ENCODE data around the gene DENND1B.

DENND1B gene

DNA sequence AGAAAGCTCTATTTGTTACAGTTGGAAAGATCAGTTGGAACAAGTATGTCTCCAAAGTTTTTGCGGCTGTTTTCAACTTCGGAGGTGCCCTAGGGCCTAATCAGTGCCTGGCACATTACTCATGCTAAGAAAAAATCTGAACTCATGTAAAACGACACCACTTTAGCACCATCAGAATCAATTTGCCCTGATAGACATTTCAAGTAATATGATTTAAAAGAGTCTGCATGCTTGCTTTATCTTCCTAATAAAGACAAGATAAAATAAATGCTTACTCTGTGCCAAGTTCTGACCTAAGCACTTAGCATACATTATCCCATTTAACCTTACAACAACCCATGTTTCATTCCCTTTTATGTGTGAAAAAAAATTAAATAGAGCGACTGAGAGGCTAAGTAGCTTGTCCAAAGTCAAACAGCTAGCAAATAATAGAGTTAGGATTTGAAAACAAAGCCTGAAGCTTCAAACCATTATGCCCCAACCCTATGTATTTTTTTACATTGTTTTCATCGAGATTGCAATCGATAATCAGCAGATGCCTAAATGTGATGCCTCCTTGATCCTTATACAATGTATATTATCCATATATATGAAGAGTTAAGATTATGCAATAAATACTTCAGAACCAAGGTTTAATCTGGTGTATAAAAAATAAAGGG, 91.3 kb downstream of the DENND1B start:
- DNase-seq (ENCODE audit: low read depth) = no peak

DNA sequence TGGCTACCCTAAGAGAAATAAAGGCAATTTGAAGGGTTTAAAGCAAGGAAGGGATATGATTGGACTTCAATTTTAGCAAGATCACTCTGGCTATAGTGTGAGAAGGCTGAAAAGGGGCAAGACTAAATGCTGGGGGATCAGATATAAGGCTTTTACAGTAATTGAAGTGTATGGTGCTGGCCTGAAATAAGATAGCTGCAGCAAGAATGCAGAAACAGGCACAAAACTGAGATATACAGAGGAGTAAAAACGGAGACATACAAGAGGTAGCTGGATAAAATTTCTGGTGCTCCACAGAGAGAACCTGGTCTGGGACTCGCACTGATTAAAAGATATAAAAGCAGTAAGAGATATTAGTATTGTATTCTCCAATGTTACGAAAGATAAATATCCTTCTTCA, 92.0 kb downstream of the DENND1B start:
- DNase-seq (ENCODE audit: low read depth) = no peak

GRCh38 chr1:197680311-197680710, 95.0 kb downstream of the DENND1B start:
- DNase-seq (ENCODE audit: low read depth) = no peak

DNA sequence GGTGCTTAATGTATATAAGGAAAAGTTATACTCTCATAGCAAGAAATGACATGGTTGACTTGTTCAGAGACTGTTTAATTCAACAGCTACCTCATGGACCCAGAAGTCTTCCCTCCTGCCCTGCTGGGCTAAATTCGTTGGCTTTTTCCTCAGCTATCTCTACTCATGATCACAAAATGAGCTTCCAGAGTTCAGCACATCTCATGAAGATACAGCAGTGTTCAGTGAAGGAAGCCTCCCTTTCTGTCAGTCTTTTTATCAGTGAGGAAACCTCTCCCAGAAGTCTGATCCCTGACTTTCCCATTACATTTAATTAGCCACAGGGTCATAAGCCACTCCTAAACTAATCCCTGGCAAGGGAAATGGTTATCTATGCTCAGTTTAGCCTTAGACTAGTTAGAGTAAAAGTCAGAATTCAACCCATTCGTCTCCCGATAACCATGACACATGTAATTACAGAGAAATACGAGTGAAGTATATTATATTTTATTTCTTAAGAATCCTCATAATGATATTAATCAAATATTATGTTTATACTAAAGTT, 97.5 kb downstream of the DENND1B start:
- DNase-seq (ENCODE audit: low read depth) = no peak

DNA sequence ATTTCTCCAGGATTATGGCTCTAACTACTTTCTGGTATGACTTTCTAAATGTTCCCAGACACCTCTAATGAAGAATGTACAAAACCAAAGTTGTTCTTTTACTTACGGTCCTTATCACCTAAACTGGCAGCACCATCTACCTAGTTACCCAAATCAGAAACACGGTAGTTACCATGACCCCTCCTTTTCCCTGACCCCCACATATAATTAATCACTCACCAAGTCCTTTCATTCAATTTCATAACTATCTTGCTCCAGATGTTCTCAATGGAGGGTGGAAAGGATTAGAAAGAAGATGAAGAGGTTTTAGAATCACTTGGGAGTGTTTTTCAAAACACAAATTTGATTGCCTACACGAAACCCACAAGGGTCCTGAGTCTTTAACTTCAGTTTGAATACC, 98.0 kb downstream of the DENND1B start:
- DNase-seq (ENCODE audit: low read depth) = no peak

DNA sequence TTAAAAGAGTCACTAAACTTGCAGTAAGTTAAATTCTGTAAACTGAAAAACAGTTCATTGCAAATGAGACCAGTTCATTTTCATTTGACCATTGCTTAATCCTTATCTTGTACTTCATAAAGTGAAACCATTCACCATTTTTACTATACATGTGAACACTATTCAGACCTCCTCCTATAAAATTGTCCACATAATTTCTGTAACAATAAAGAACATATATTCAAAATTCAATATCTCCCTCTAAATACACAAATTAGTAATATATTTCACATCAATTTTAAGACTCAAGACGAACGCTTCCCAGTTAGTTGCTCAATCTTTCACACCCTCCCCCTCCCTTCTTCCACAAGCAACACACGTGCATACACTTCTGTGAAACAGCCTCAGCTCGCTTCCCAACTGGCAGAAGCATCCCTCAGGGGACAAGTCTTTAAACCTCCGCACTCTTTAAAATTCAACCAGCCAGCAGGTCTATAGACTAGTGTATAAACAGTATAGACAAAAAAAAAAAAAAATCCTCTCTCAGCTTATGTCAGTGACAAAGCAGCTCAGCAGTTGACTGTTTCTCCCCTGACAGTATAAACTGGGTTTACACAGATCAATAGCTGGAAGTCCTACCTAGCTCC, 99.6 kb downstream of the DENND1B start:
- no peak for DNase-seq (ENCODE audit: low read depth)

DNA sequence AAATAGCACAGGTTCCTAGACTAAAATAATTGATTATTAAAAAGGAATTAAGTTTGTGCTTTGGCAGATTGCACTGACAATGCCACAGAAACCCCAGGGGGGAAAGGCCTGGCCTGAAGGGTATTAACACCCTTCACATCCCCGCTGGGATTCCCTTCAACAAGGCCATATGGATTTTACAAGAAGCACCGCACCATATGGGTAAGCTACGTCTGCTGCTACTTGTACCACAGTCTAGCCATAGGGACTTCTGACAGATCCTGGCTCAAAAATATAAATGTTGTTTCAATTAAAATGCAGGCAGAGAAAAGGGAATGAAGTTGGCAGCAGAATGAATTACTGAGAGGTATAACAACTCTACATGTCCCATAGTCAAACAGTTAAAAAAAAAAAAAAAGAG, 101.0 kb downstream of the DENND1B start:
- DNase-seq (ENCODE audit: low read depth) = no peak

- DNase-seq (ENCODE audit: low read depth) = no peak
These were observed 102.0 kb downstream of the DENND1B start for GRCh38 chr1:197673292-197673691.

- DNase-seq (ENCODE audit: low read depth) = no peak
These were observed 102.9 kb downstream of the DENND1B start for GRCh38 chr1:197672347-197672746.

DNA sequence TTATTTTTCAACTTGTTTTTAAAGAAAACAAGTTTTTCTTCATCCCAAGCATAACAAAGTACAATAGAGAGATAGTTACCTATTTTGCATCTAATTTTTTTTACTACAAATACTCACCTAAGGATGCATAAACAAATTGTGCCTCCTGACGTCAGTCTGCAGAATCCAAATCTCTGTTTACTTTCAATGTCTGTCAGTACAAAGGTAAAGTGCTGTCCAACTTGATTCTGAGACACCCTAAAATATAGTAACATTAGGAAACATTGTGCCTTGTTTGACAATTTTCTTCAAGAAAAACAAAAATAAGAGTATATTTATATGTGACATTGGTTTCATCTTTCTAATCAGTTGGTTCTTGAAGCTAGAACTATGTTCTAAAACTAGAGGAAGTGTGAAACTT, 103.4 kb downstream of the DENND1B start:
- no peak for DNase-seq (ENCODE audit: low read depth)

DNA sequence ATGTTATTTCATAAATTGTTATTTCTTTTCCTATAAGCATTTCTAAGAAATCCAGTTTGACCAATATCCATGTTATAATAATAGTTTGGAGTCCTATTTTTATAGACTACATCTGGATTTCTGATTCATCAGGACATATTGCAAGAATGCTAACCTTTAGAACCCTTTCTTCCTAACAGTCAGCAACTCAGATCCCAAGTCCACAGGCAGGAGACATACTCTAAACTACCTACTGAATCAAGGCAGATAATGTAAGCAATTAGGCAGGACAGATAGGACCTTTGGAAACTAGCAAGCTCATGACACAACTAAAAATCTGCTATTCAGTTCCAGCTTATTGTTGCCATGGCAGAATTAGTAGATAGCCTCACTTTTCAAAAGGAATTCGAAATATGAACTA, 104.1 kb downstream of the DENND1B start:
- no peak for DNase-seq (ENCODE audit: low read depth)

GRCh38 chr1:197666769-197667285, 108.5 kb downstream of the DENND1B start:
- no peak for DNase-seq (ENCODE audit: low read depth)

DNA sequence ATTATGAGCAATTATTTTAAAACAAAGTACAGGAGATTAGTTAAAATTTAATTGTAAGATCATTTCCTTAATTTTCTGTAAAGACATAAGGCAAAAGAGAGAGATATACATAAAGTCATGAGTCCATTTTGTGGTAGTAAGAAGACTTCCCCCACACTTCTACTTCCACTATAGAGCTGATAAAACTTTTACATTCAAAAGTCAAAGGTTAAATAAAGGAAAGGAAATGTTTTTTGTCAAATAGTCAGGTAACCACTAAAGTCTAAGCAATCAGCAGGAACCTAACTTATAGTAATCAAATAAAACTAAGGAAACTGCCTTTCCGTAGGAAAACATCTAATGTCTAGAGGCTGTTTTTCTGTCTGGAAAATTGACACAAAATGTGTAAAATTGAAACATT, 110.9 kb downstream of the DENND1B start:
- no peak for DNase-seq (ENCODE audit: low read depth)

DNA sequence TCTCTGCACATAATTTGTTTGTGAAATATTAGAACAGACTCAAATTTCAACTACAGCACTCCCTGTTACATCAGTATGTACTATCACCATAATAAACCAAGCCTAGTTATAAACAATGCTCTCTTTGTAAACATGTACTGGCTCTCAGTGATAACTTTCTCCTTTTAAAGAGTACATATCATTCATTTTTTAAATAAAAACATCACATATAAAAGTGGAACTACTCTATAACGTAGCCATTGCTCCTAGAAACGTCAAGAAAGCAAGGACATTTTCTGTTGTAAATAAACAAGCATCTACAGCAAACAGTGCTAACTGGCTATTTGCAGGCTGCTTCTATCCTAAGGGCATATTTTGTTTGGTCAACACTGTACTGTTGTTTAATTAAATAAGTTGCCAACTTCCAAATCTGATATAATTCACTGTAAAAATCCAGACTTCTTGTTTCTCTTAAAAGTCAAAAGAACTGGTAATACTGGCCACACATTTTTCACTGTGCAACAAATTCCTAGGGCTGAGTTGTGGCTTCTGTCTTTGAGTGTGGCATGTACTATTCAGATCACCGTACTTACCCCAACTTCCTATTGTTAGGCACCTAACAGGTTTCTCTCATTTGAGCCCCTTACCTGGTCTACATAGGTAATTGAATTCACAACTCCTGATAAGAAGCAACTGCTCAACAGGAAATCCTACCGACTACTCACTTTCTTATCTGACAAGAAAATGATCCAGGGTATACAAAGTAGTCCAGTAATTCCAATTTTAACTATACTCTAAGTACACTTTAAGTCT, 111.9 kb downstream of the DENND1B start:
- DNase-seq (ENCODE audit: low read depth) = no peak

DNA sequence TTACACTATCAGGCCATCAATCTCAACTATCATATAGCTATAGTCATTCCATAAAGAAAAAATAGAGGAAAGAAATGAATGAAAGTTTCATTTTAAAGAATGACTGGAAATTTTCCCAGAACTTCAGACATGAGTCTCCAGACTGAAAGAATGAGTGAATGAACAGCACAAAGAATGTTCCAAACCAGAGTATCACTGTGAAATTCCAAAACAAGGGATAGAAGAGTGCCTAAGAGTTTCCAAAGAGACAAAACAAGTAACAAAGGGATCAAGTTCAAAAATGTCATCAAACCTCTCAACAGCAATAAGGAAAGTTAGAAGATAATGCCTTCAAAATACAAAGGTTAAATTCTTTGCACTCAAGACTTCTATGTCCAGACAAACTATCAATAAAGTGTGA, 114.9 kb downstream of the DENND1B start:
- no peak for DNase-seq (ENCODE audit: low read depth)

- no peak for DNase-seq (ENCODE audit: low read depth)
These were observed 116.1 kb downstream of the DENND1B start for GRCh38 chr1:197659171-197659570.

DNA sequence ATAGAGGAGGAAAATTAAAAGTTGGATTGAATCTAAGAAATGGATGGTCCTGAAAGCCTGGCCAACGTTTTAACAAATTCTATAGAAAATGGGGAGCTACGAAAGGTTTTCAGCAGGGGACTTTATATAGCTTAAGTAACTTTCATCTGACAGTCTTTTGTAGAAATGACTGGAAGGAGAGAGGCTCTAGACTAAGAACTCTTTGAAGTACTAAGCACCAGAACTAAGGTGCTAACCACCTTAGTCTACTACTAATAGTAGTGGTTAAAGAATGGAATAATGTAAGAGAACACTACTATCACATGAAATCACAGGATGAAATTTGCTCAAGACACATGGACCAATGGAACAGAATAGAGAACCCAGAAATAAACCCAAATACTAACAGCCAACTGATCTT, 126.1 kb downstream of the DENND1B start:
- DNase-seq (ENCODE audit: low read depth) = no peak

GRCh38 chr1:197638316-197638715, 137.0 kb downstream of the DENND1B start:
- DNase-seq (ENCODE audit: low read depth) = no peak

GRCh38 chr1:197637406-197637805, 137.9 kb downstream of the DENND1B start:
- no peak for DNase-seq (ENCODE audit: low read depth)

DNA sequence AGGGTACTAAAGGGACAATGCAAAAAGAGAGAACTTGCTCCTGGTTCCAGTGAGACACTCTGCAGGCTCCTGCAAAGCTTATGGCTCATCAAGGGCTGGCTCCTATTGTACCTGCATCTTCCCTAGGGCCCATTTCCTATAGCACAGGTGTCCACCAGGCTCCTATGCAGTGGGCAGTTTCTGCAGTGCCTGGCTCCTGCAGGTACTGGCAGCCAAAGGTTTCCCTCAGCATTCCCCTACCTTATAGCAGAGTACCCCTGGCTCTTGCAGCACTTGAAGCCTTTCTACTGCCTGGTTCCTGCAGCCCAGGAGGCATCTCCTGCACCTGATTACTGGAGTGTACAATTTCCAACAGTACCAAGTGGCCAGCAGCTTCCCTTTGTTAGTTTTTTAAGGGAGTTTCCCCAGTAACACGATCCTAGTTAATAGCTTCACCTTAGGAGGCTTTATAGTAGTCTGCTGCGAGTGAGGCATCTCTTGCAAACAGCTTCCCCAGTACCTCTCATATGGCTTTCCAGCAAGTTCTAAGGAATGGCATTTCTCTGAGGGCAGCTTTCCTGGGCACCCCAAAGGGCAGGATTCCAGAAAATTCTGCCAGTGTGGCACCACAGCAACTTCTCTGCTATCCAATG, 141.7 kb downstream of the DENND1B start:
- no peak for DNase-seq (ENCODE audit: low read depth)

GRCh38 chr1:197632651-197633050, 142.6 kb downstream of the DENND1B start:
- no peak for DNase-seq (ENCODE audit: low read depth)

- no peak for DNase-seq (ENCODE audit: low read depth)
These were observed 143.3 kb downstream of the DENND1B start for GRCh38 chr1:197632005-197632404.

All from stimulated activated CD8-positive, alpha-beta memory T cell treated with anti-CD3 and anti-CD28 coated beads, Interleukin-4, amount 100 ng/mL, for 24 hours (primary cell).